ENCODE data around the gene OR8J1. TPM values are rescaled to one million over a fixed set of nuclear protein-coding genes. Genes with fewer than 3 reads are reported as not detected.

The OR8J1 gene
- polyA plus RNA-seq, 3 donors = not detected

DNA sequence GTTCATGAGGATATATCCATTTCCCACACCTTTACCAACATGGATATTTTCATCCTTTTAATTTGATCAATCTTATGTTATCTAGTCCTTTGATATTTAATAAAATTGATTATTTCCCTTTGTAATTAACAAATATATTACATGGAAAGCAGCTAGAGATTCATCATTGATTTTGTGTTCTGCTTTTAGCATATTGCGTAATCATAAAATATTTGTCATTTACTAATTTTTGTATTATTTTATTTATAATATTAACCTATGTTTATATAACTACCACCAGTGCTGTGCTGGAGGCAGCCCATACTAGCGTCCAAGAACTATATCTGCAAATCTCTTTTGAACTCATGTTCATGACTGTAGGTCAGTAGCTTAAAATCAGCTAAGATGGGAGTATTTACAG is 26.0 kb downstream of the OR8J1 start:
- H3K27ac ChIP-seq (ENCODE audit: low read depth in 1 of 2, low read length in 2 of 2) = no peak overlapping the region
- no peak overlapping the region for H3K4me2 ChIP-seq (replicated peaks; ENCODE audit: extremely low read depth, low read length, poor library complexity, severe bottlenecking)
- no peaks in the 10 kb centered on the region for H4K20me1 ChIP-seq (ENCODE audit: insufficient read depth, low read length)
- no peak for DNase-seq
- WGBS (ENCODE audit: insufficient coverage) = no CpG with 5 or more reads among the region's 2 CpGs
- no peaks in the 10 kb centered on the region for H3K4me1 ChIP-seq (ENCODE audit: control insufficient read depth in 1 of 2, insufficient read depth in 2 of 2, low read length in 2 of 2)
- intact Hi-C loops (cut with micrococcal nuclease) = no loop called here
- Mint-ChIP-seq H3K4me3 (no peak overlapping the region), H3K27ac (no peak overlapping the region), H3K27me3 (ENCODE audit: low read depth in 3 of 3) (no peaks in the 10 kb centered on the region), H3K4me1 (no peaks in the 10 kb centered on the region), H3K9me3 (peaks cover 0 to 6% (median 3%) of the 10 kb centered on the region in 7 donors), H3K36me3 (no peaks in the 10 kb centered on the region)
- H3K36me3 ChIP-seq (replicated peaks in 1 of 2; ENCODE audit: control insufficient read depth in 1 of 2, insufficient read depth in 2 of 2, low read length in 2 of 2) = no peaks in the 10 kb centered on the region
- no peak overlapping the region for H3K9ac ChIP-seq (ENCODE audit: insufficient read depth, low read length, poor library complexity, severe bottlenecking)
- peaks cover 0 to 4% of the 10 kb centered on the region in 2 donors for H3K9me3 ChIP-seq (replicated peaks in 1 of 2; ENCODE audit: control insufficient read depth in 1 of 2, insufficient read depth in 1 of 2, low read length in 2 of 2)
- no peak for TF ChIP-seq CTCF (IDR thresholded peaks at IDR 0.05)
- no peak overlapping the region for H2AFZ ChIP-seq (ENCODE audit: insufficient read depth, low read depth, low read length, poor library complexity, severe bottlenecking)
- H3K79me2 ChIP-seq (ENCODE audit: insufficient read depth, low read length) = no peaks in the 10 kb centered on the region
- no peak overlapping the region for H3K4me3 ChIP-seq (replicated peaks in 1 of 3; ENCODE audit: low read depth in 2 of 3, low read length in 3 of 3)
- no peaks in the 10 kb centered on the region for H3K27me3 ChIP-seq (ENCODE audit: control insufficient read depth in 2 of 2, insufficient read depth in 2 of 2, low read length in 2 of 2)

GRCh38 chr11:56394381-56394780 is 40.3 kb downstream of the OR8J1 start:
- no peaks in the 10 kb centered on the region for H3K36me3 ChIP-seq (replicated peaks in 1 of 2; ENCODE audit: control insufficient read depth in 1 of 2, insufficient read depth in 2 of 2, low read length in 2 of 2)
- Mint-ChIP-seq H3K27me3 (ENCODE audit: low read depth in 3 of 3) (no peaks in the 10 kb centered on the region), H3K36me3 (no peaks in the 10 kb centered on the region), H3K4me1 (no peaks in the 10 kb centered on the region), H3K9me3 (peaks cover 0 to 6% (median 2%) of the 10 kb centered on the region in 7 donors), H3K4me3 (no peak overlapping the region), H3K27ac (no peak overlapping the region)
- H3K79me2 ChIP-seq (ENCODE audit: insufficient read depth, low read length) = no peaks in the 10 kb centered on the region
- H3K4me1 ChIP-seq (ENCODE audit: control insufficient read depth in 1 of 2, insufficient read depth in 2 of 2, low read length in 2 of 2) = no peaks in the 10 kb centered on the region
- no peak overlapping the region for H2AFZ ChIP-seq (ENCODE audit: insufficient read depth, low read depth, low read length, poor library complexity, severe bottlenecking)
- H3K4me2 ChIP-seq (replicated peaks; ENCODE audit: extremely low read depth, low read length, poor library complexity, severe bottlenecking) = no peak overlapping the region
- DNase-seq = no peak
- peaks cover 0 to 12% of the 10 kb centered on the region in 2 donors for H3K9me3 ChIP-seq (replicated peaks in 1 of 2; ENCODE audit: control insufficient read depth in 1 of 2, insufficient read depth in 1 of 2, low read length in 2 of 2)
- intact Hi-C loops (cut with micrococcal nuclease) = loop anchor here in 1 of 2 donors (10.0 kb wide), 1 partner anchor 60 kb away; no protein-coding TSS in a partner anchor
- TF ChIP-seq CTCF (IDR thresholded peaks at IDR 0.05) = no peak
- no peak overlapping the region for H3K27ac ChIP-seq (ENCODE audit: low read depth in 1 of 2, low read length in 2 of 2)
- H3K27me3 ChIP-seq (ENCODE audit: control insufficient read depth in 2 of 2, insufficient read depth in 2 of 2, low read length in 2 of 2) = no peaks in the 10 kb centered on the region
- 100% methylated on average over 2 of the region's 3 CpGs for whole genome bisulfite sequencing (ENCODE audit: insufficient coverage)
- H3K9ac ChIP-seq (ENCODE audit: insufficient read depth, low read length, poor library complexity, severe bottlenecking) = no peak overlapping the region
- H3K4me3 ChIP-seq (replicated peaks in 1 of 3; ENCODE audit: low read depth in 2 of 3, low read length in 3 of 3) = no peak overlapping the region
- no peaks in the 10 kb centered on the region for H4K20me1 ChIP-seq (ENCODE audit: insufficient read depth, low read length)

Data from CD14-positive monocyte (primary cell).